Endothelial cell of umbilical vein (primary cell): ENCODE results near the gene B9D2. TPM values are rescaled to one million over a fixed set of nuclear protein-coding genes. Genes with fewer than 3 reads are reported as not detected.
"Not testable (repeated sequence)": the region's sequence is repeated elsewhere in the genome, so short reads cannot be mapped to it uniquely, and the experiment has no call there.

Source experiments
- BruUV-seq: library from RNA; stranded (reverse); fragments of 400-500 nt; replicated peaks from 2 replicates; lab custom pipeline; 2021; lab: Mats Ljungman, UMichigan
- CTCF ChIA-PET: fragments of 300-600, 350-600 bp; sonication (Branson Sonifier 250); formaldehyde crosslinking; loops from one replicate; lab custom pipeline; 2021; ENCODE audit warnings: antibody characterized with exemption, inconsistent platforms; lab: Charles Lee
- POLR2A ChIA-PET: fragments of 300-600, 350-600 bp; sonication (Branson Sonifier 250); formaldehyde crosslinking; loops from one replicate; lab custom pipeline; 2021; ENCODE audit warnings: antibody characterized with exemption, inconsistent platforms; lab: Charles Lee
- DNase-seq: peaks from one replicate; pipeline ENCODE4 v3.0.0-alpha.2; 2011; ENCODE audit warnings: low read depth, low spot score
- FAIRE-seq: peaks from 2 replicates; lab custom pipeline; 2011; peaks lifted over from hg19 to GRCh38; lab: Jason Lieb, UNC
- H2AFZ ChIP-seq: 2 replicates; pipeline ENCODE4 v1.6.0; 2012; ENCODE audit warnings: low read depth, low read length, control low read depth, inconsistent platforms
- H3K27ac ChIP-seq: 2 replicates; pipeline ENCODE4 v1.5.1; 2011; ENCODE audit warnings: low read depth, mild to moderate bottlenecking, control low read depth, low read length, moderate library complexity; ENCODE audit not compliant: insufficient read depth
- H3K27me3 ChIP-seq, 2 experiments: 2 replicates each; pipeline versions ENCODE4 v1.6.0 to v1.6.1; 2011; ENCODE audit warnings: low read length in 2 of 2, mixed read lengths in 1 of 2; ENCODE audit not compliant: control insufficient read depth in 2 of 2, insufficient read depth in 2 of 2
- H3K36me3 ChIP-seq, 2 experiments: 2 replicates in 1 of 2; 3 replicates in 1 of 2; pipeline ENCODE4 v1.5.1; 2011; ENCODE audit warnings: low read length in 2 of 2, mild to moderate bottlenecking in 1 of 2, moderate library complexity in 1 of 2; ENCODE audit not compliant: control insufficient read depth in 2 of 2, insufficient read depth in 2 of 2; ENCODE audit errors: extremely low read depth in 1 of 2
- H3K4me1 ChIP-seq: 3 replicates; pipeline ENCODE4 v1.5.1; 2011; ENCODE audit warnings: mild to moderate bottlenecking, low read length; ENCODE audit not compliant: control insufficient read depth, insufficient read depth; ENCODE audit errors: extremely low read depth
- H3K4me2 ChIP-seq: 2 replicates; pipeline ENCODE4 v1.6.1; 2011; ENCODE audit warnings: low read length, control low read depth, mixed read lengths; ENCODE audit not compliant: insufficient read depth
- H3K4me3 ChIP-seq, 3 experiments: fragments of 200-600 bp in 1 of 3; sonication (generic), shearing (Covaris generic) in 1 of 3; replicated peaks in 1 of 3; 2 replicates each; pipeline ENCODE4 v1.5.1; 2011 to 2016; ENCODE audit warnings: control low read depth in 3 of 3, low read length in 3 of 3, mild to moderate bottlenecking in 2 of 3, inconsistent platforms in 1 of 3, low read depth in 1 of 3, moderate library complexity in 1 of 3; ENCODE audit not compliant: insufficient read depth in 1 of 3
- H3K79me2 ChIP-seq: 2 replicates; pipeline ENCODE4 v1.6.0; 2012; ENCODE audit warnings: low read length, inconsistent platforms; ENCODE audit not compliant: control insufficient read depth, insufficient read depth
- H3K9ac ChIP-seq: replicated peaks from 2 replicates; pipeline ENCODE3; 2011; ENCODE audit warnings: low read length, control low read depth; ENCODE audit not compliant: insufficient read depth; ENCODE audit errors: extremely low read depth
- H3K9me1 ChIP-seq: replicated peaks from 3 replicates; pipeline ENCODE4 v1.6.0; 2011; ENCODE audit warnings: mild to moderate bottlenecking, low read length; ENCODE audit not compliant: control insufficient read depth, insufficient read depth; ENCODE audit errors: extremely low read depth
- H3K9me3 ChIP-seq: replicated peaks from 2 replicates; pipeline ENCODE4 v1.5.1; 2012; ENCODE audit warnings: low read length, inconsistent platforms; ENCODE audit not compliant: control insufficient read depth, insufficient read depth
- H4K20me1 ChIP-seq: replicated peaks from 2 replicates; pipeline ENCODE3; 2011; ENCODE audit warnings: mild to moderate bottlenecking, low read length; ENCODE audit not compliant: control insufficient read depth, insufficient read depth; ENCODE audit errors: extremely low read depth
- EZH2 ChIP-seq: IDR thresholded peaks from 2 replicates; pipeline ENCODE4 v1.6.1; 2012; ENCODE audit warnings: borderline replicate concordance, low read depth, mild to moderate bottlenecking, moderate library complexity, low read length, inconsistent platforms; ENCODE audit not compliant: severe bottlenecking
- dilution Hi-C: fragments of 300-500 bp; cut with MboI; formaldehyde crosslinking; loops from one replicate; pipeline ENCODE4 v1.15.0; 2019; ENCODE audit warnings: low sequenced_read_pairs; ENCODE audit not compliant: extremely low pct_ligation_motif_present
- intact Hi-C: fragments of 100-400 bp; cut with micrococcal nuclease; formaldehyde crosslinking; loops from one replicate; pipeline ENCODE4 v1.10.0; 2022
- polyA plus RNA-seq, 4 experiments: library from polyadenylated mRNA; depleted of rRNA in 3 of 4; stranded (reverse) in 3 of 4; unstranded in 1 of 4; fragments of >200 nt; gene quantifications; 2 replicates each; pipeline versions ENCODE4 v1.2.1 to v1.2.3, GENCODE V29; 2011 to 2012; ENCODE audit warnings: missing spikeins in 1 of 4
- total RNA-seq: library from RNA; stranded (reverse); gene quantifications from 2 replicates; pipeline ENCODE4 v1.2.3, GENCODE V29; 2021

B9D2 gene
- total and polyA plus RNA-seq, 2 donors (not counting 3 experiments of a cell fraction or from before 2014, with no cell fraction given), result 12.2 to 23.9 TPM

DNA sequence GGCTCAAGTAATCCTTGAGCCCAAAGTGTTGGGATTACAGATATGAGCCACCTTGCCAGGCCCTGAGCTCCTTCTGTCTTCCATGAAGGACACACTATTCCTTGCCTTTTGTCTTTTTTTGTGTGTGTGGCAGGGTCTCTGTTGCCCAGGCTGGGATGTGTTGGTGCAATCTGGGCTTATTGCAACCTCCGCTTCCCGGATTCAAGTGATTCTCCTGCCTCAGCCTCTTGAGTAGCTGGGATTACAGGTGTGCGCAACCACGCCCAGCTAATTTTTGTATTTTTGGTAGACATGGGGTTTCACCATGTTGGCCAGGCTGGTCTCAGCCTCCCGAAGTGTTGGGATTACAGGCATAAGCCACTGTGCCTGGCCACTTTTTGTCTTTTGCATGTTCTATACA, 44.9 kb upstream of the B9D2 start:
- H4K20me1 ChIP-seq, H3K9me1 ChIP-seq, H3K27me3 ChIP-seq, dilution Hi-C loops, H2AFZ ChIP-seq, H3K79me2 ChIP-seq, BruUV-seq, FAIRE-seq, H3K9ac ChIP-seq, POLR2A ChIA-PET, H3K4me2 ChIP-seq, H3K36me3 ChIP-seq, DNase-seq, H3K27ac ChIP-seq, H3K4me3 ChIP-seq, H3K9me3 ChIP-seq: not testable (repeated sequence)
- H3K4me1 ChIP-seq, result peaks cover 12% of the 10 kb centered on the region
- CTCF ChIA-PET, result interaction anchor here (0.8 to 4.0 kb wide), 6 partner anchors 9 to 39 kb away, joined by 4 to 20 read pairs (median 4); partner anchors contain the start of gene DMAC2
- intact Hi-C loops, result loop anchor here (1.0 kb wide), 1 partner anchor 8 kb away; no protein-coding TSS in a partner anchor

- no peaks in the 10 kb centered on the region for H4K20me1 ChIP-seq
- no peak overlapping the region for H2AFZ ChIP-seq
- CTCF ChIA-PET, result interaction anchor here (0.8 to 4.0 kb wide), 7 partner anchors 9 to 40 kb away, joined by 3 to 20 read pairs (median 4); partner anchors contain the start of gene DMAC2
- no peak overlapping the region for H3K9ac ChIP-seq
- no peak for TF ChIP-seq EZH2
- H3K27ac ChIP-seq, result no peak overlapping the region
- intact Hi-C loops (no loop called here), dilution Hi-C loops (no loop called here)
- H3K36me3 ChIP-seq, result peaks cover 0 to 4% of the 10 kb centered on the region in 2 experiments
- POLR2A ChIA-PET, result interaction anchor here (0.7 kb wide), 1 partner anchor 37 kb away, joined by 3 read pairs; no protein-coding TSS in a partner anchor
- H3K9me3 ChIP-seq, result no peaks in the 10 kb centered on the region
- H3K4me2 ChIP-seq, result no peak overlapping the region
- H3K79me2 ChIP-seq, result no peaks in the 10 kb centered on the region
- FAIRE-seq (no peak), DNase-seq (no peak)
- H3K27me3 ChIP-seq, result no peaks in the 10 kb centered on the region
- no peaks in the 10 kb centered on the region for H3K9me1 ChIP-seq
- no TSS peak for BruUV-seq
- H3K4me1 ChIP-seq, result peaks cover 16% of the 10 kb centered on the region
- no peak overlapping the region for H3K4me3 ChIP-seq
Measured at GRCh38 chr19:41408256-41408655, 44.3 kb upstream of the B9D2 start.
